ENCODE measurements around the gene POU2AF2.

DNA sequence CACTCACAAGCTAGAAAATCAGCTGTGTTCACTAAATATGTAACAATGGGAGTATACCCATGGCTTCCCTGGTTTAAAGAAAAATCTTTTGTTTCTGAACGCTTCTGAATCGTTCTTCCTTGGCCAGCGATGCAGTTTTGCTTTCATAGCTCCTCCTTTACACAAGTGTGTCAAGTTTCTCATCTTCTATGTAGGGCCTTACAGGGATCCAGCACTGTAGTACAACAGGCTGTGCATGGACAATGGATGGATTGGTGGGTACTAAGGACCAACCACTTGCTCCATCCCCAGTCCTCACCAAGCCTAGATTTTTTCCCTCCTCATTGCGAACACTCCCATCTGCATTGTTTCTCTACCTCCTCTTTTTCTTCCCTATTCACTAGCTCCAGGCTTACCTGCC, 24.3 kb upstream of the POU2AF2 start:
- TF ChIP-seq CTCF (IDR thresholded peaks at IDR 0.05 in 4 of 5, conservative IDR thresholded peaks at IDR 0.05 in 1 of 5), result no peak
- TF ChIP-seq POLR2A (IDR thresholded peaks at IDR 0.05), result no peak

Data from gastrocnemius medialis (tissue), 4 donors.